GM19468 (cell line): ENCODE results near the gene APOH.

ENCODE experiments used
- ATAC-seq: cut with Tn5 transposase; IDR thresholded peaks from one replicate; pipeline ENCODE4 v1.9.1; 2021; ENCODE audit warnings: mild to moderate bottlenecking, moderate library complexity, moderate number of reproducible peaks; ENCODE audit not compliant: unreplicated experiment; ENCODE audit errors: extremely low read depth

APOH gene

GRCh38 chr17:66235377-66235994 lies 6.3 kb upstream of the APOH start:
- no peak for ATAC-seq

- ATAC-seq = no peak
Measured at GRCh38 chr17:66234611-66235010, 5.4 kb upstream of the APOH start.

- ATAC-seq = no peak
Measured at GRCh38 chr17:66233023-66233753, 4.0 kb upstream of the APOH start.

- ATAC-seq = no peak
Measured at GRCh38 chr17:66230922-66231591, 1.8 kb upstream of the APOH start.

- ATAC-seq = no peak
Measured at GRCh38 chr17:66229783-66230538, 746 bp upstream of the APOH start.

- no peak for ATAC-seq
Measured at GRCh38 chr17:66227212-66228045, 1.8 kb downstream of the APOH start.

- ATAC-seq = no peak
Measured at GRCh38 chr17:66222798-66223350, 6.3 kb downstream of the APOH start.

- ATAC-seq = no peak
Measured at GRCh38 chr17:66221755-66222530, 7.3 kb downstream of the APOH start.

GRCh38 chr17:66221343-66221742 lies 7.9 kb downstream of the APOH start:
- ATAC-seq = no peak

- ATAC-seq = no peak
Measured at GRCh38 chr17:66220079-66220835, 9.0 kb downstream of the APOH start.

- no peak for ATAC-seq
Measured at GRCh38 chr17:66215529-66215911, 13.7 kb downstream of the APOH start.

- no peak for ATAC-seq
Measured at GRCh38 chr17:66214884-66215528, 14.2 kb downstream of the APOH start.

GRCh38 chr17:66211047-66211810 lies 18.0 kb downstream of the APOH start:
- ATAC-seq = no peak

- ATAC-seq = no peak
Measured at GRCh38 chr17:66210208-66210574, 19.0 kb downstream of the APOH start.

GRCh38 chr17:66207936-66208335 lies 21.3 kb downstream of the APOH start:
- no peak for ATAC-seq

GRCh38 chr17:66203274-66204015 lies 25.8 kb downstream of the APOH start:
- ATAC-seq = no peak
